HG03135 (cell line): ENCODE measurements around the gene ABCB6.
"Not testable (repeated sequence)": the region's sequence is repeated elsewhere in the genome, so short reads cannot be mapped to it uniquely, and the experiment has no call there.

Experiments used
- ATAC-seq: cut with Tn5 transposase; IDR thresholded peaks from one replicate; pipeline ENCODE4 v1.9.1; 2021; ENCODE audit warnings: mild to moderate bottlenecking, moderate library complexity; ENCODE audit not compliant: unreplicated experiment

The ABCB6 gene

GRCh38 chr2:219214141-219214540, 4.6 kb downstream of the ABCB6 start:
- no peak for ATAC-seq

GRCh38 chr2:219213486-219214071, 5.2 kb downstream of the ABCB6 start:
- no peak for ATAC-seq

GRCh38 chr2:219213026-219213415, 5.7 kb downstream of the ABCB6 start:
- no peak for ATAC-seq

GRCh38 chr2:219210886-219211362, 7.8 kb downstream of the ABCB6 start:
- no peak for ATAC-seq

GRCh38 chr2:219210196-219210885, 8.4 kb downstream of the ABCB6 start:
- ATAC-seq: no peak

GRCh38 chr2:219209236-219210195, 9.2 kb downstream of the ABCB6 start:
- ATAC-seq: no peak

- no peak for ATAC-seq
Observed at GRCh38 chr2:219207884-219208740, 10.6 kb downstream of the ABCB6 start.

GRCh38 chr2:219207134-219207883, 11.4 kb downstream of the ABCB6 start:
- ATAC-seq: no peak

GRCh38 chr2:219206328-219207133, 12.2 kb downstream of the ABCB6 start, which contains the start of gene ZFAND2B:
Gene ZFAND2B, plus strand, starts transcription at chr2:219206782. Its CDS starts 206 bp downstream, at chr2:219206988.
- ATAC-seq: peak; percentile 98

- no peak for ATAC-seq
Observed at GRCh38 chr2:219205981-219206327, 12.8 kb downstream of the ABCB6 start.

- ATAC-seq: no peak
Observed at GRCh38 chr2:219205165-219205538, 13.6 kb downstream of the ABCB6 start.

- ATAC-seq: no peak
Observed at GRCh38 chr2:219204425-219205164, 14.2 kb downstream of the ABCB6 start.

GRCh38 chr2:219201331-219201730, 17.4 kb downstream of the ABCB6 start:
- not testable (repeated sequence) for ATAC-seq

GRCh38 chr2:219200502-219201326, 18.0 kb downstream of the ABCB6 start:
- ATAC-seq: not testable (repeated sequence)

- ATAC-seq: no peak
Observed at GRCh38 chr2:219199470-219200211, 19.1 kb downstream of the ABCB6 start.

- ATAC-seq: no peak
Observed at GRCh38 chr2:219198974-219199373, 19.8 kb downstream of the ABCB6 start.

- ATAC-seq: no peak
Observed at GRCh38 chr2:219197388-219197787, 21.4 kb downstream of the ABCB6 start.
